ENCODE measurements around the gene WBP11.

The WBP11 gene

DNA sequence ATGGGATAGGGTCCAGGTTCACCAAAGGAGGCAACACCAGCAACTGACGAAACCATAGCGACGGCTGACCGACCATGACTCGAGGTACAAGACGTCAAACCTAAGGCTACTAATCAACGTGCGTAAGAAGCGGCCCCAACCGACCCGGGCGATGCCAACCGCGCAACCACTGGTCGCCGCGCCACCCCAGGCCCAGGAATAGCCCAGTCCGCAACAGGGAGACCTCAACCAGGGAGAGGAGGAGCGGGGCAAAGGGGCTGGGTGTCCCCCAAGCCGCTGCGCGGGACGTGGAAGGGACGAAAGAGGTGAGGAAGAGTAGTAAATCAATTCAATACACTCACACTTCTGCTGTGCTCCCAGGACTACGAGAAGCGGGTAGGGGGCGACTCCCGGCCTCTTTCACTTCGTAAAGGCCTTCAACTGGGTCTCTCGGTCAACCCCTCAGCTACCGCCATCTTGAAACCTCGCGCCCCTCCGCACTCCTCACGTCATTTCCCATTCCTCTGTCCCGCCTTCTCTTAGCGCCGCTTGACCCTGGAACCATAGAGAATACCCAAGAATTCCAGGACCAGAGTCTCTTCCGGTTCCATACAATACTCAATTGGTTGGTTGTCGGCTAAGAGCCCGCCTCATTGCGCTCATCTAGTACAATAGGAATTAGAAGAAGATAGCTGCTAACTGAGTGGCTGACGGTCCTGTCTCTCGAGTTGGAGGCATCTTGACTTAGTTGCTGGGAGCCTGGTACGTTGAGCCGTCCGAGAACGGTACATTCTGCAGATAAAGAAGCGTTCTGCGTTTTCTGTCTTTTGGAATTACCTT, at the start of gene WBP11, which contains the start of gene C12orf60:
WBP11 (minus strand) TSS at position 468 of the 819 bp plus-strand sequence. CDS start 2,095 bp downstream, outside the sequence.
C12orf60 (plus strand) TSS at position 660 of the 819 bp plus-strand sequence. CDS start 19,266 bp downstream, outside the sequence.
- DNase-seq: peak; percentile 98

DNA sequence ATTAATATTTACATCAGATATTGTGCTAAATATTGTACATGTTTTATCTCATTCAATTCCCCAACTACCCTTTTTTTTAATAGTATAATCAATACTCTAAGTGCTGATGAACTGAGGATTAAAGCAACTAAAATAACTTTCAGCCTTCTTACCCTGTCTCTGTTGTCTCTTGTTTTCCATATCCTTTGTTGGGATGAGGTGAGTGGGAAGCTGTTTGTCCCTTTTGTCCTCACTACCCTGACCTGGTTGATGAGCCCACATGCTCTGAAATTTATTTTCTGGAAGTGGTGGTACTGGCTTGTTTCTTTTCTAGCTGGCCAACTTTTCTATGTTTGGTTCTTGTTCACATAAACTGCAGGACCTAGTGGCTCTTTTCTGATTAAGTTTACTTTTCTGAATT, 49.6 kb upstream of the WBP11 start:
- DNase-seq: no peak

DNA sequence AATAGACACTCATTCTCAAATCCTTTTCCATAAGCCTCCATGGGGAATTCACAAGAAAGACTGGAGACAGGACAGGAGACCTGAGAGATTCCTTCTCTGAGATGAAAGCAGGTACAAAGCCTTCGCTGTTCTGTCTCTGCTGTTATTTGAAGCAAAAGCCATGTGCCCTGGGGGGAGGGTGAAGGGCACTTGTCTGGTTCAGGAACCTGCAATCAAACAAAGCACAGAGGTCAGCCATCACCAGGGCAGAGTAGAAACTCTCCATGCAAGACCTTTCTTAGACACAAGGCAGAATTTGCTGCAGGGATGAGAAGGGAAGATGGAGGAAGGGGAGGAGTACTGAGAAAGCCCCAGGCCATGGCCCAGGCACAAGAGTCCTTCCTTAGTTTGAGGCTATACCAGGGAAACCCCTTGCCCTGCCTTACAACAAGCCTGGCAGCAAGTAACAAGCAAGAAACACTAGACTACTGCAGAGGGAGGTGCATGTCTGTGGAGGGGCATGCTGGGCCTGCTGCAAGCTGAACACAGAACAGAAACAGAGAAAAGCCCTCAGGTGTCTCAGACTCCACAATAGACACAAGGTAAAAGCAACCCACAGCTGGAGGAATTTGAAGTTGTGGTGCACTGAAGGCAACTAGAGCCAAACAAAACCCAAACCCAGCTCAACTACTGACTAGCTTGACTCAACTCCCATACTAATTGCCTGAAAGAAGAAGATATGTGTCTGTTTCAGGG, 47.8 kb upstream of the WBP11 start:
- no peak for DNase-seq

DNA sequence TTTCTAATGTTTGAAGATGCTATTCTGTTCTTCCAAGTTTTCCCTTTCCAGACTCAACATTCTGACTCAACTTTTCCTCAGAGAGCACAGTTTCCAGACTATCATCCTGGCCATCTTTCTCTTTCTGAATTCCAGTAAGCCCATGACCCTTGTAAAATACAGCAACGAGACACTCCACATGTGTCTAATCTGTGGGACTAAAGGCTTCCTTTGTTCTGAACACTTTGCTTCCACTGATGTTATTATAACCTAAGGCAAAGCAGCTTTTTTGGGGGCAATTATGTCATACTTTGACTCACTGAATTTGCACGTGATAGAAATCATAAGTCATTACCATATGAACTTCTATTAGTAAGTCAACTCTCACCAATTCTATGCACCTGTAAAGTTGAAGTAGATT, 46.4 kb upstream of the WBP11 start:
- no peak for DNase-seq

DNA sequence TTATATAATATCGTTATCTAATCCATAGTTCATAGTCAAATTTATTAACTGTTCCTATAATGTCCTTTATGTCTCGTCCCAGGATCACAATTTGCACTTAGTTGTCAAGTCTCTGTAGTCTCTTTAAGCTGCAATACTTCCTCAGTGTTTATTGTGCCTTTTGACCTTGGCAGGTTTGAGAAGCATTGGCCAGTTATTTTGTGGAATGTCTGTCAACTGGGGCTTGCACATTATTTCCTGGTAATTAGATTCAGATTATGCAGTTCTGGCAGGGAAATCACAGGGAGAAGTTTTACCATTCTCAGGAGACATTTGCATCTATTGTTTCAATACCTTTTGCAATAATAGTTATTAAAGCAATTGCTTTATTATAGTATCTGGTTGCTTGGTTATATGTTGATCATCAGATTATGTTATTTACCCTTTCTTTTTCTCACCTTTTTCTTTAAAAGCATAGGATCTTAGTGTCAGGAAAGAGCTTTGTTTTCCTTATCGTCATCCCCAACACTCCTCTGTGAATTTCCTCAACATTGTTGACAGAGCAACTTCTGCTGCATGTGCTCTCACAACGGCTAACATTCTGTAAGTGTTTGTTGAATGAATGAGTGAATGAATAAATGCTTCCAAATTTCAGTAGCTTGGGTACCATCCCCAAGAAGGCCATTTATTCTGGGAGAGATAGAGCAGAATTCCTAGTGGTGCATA, 43.8 kb upstream of the WBP11 start:
- no peak for DNase-seq

DNA sequence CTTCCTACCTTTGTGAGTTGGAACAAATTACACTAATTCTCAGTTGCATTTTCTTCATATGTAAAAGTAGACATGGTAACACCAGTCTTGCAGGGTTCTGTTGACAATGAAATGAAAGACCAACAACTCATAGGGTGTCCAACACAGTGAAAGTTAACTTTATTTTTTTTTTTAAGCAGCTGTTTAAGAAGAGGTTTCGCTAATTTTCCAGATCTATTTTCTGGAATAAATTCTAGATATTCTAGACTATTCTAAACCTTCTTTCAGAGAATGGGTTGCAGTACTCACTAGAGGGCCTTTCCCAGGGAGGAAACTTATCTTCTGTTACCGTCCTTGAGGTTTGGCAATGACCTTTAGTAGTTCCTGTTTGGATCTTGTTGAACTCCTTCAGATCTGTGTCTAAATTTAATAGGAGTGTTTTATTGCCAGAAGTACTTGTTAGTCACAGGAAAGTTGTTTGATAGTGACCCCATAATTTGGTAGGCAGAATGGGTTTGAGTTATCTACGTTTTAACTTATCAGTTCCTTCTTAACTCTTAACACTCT, 42.8 kb upstream of the WBP11 start:
- DNase-seq: no peak

DNA sequence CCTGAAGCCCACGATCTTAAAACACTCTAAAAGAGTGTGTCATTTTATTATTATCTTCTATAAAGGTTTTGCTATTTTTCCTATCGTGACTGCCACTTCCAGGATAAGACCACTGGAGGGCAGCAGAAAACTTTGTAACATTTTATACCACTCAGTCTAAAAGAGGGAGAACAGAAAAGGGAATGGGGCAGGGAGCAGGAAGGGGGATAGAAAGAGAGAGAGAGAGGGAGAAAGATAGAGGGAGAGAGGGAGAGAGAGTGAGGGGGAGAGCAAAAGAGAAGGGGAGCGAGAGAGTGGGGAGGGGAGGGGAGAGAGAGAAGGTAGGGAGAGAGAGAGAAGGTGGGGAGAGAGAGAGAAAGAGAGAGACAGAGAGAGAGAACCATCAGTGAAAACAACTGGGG, 42.1 kb upstream of the WBP11 start:
- DNase-seq: peak; percentile 45

DNA sequence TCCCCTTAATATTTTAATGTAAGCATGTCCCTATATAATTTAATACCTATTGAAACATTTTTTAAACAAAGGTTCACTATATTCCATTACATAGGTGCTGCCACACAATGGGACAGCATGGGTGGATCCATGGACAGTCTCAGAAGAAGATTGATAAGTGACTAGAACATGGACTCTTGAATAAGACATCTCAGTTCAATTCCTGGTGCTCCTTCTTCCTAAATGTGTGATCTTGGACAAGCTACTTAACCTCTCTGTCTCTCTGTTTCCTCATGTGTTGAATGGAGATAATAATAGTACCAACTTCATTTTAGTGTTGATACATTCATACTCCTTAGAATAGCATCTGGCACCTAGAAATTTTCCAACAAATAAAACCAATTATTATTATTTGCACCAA, 41.1 kb upstream of the WBP11 start:
- no peak for DNase-seq

DNA sequence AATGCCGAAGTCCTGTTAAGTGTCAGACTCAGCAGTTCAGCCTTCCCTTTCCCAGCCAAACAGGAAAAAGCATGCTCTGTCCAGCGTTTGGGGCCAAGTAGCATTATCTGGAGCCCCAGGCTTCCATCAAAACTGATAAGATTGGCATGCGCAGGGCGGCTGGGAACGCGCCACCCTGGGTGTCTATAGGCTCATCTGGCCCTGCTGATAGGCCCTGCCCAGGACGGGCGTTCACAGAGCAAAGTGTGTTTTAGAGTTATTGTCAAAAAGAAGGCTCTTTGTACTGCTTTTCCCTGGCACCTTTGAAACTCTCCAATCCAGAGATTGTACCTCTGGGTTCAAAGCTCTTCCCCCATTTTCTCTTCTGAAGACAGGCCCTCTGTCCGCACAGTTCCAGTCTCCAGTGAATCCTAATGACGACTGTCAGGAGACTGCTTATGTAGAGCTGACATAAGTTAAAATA, 40.2 kb upstream of the WBP11 start, which contains the start of gene ART4:
ART4 (minus strand) TSS at position 102 of the 463 bp plus-strand sequence. CDS start 413 bp downstream, outside the sequence.
- DNase-seq: no peak

DNA sequence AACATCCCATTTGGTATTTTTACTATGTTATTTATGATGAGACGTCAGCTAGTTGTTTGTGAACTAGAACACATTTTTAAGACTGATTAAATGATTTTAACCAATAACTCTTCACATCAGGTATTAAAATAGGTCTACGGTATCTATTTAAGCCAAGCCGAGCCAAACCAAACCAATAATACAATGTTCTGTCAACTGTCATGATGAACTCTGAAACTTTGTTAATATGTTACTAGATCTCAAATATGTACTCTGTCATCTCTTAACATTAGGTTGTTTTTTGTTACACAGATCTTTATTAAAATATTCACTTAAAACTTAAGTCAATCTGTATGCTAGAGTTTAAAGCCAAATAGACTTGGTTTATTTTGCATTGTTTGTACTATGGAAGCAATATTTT, 39.0 kb upstream of the WBP11 start:
- DNase-seq: no peak

DNA sequence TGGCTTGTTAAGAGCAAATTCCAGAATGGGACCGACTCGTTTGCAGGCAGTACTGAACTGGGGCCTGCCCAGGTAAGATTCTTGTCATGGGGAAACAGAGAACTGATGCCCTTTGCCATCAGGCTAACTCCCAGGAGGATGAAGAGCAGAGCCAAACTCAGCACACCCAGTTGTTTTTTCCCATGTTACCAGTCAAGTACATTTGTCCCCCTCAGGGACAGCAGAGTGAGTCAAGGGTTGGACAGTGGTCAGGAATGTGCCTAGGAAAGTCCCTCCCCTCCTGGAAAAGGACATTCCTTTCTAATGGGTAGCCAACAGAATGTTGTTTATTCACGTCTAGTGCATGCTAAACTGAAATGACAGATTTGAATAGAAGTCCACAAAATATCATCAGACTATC, 38.5 kb upstream of the WBP11 start:
- DNase-seq: no peak

DNA sequence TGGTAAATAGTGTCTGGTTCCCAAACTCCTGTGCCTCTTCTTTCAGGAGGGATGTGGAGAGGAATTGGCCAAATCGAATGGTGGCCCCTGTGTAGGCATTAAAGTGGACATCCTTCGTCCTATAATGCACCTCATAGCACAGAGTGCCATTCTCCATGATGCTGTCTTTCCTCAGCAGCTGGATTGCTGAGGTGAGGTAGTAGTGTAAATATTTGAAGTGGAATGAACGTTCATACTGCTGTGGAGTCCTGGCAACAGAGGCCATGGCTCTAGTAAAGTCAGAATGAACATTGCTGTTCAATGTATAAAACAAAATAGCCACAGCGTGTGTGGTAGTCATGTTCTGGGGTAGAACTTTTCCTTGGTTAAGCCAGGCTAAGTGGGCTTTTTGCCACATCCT, 37.3 kb upstream of the WBP11 start:
- no peak for DNase-seq

DNA sequence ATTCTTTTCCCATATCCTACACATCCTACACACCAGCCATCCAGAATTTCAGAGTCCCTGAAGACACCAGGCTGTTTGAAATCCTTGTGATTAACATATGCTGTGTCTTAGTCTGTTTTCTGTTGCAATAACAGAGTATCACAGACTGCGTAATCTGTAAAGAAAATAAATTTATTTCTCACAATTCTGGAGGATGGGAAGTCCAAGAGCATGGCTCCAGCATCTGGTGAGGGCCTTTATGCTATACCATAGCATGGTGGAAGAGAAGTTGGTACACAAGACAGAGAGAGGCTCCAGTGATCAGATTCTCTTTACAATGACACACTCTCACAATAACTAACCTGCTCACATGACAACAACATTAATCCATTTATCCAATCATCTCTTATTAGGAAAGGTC, 36.0 kb upstream of the WBP11 start:
- no peak for DNase-seq

DNA sequence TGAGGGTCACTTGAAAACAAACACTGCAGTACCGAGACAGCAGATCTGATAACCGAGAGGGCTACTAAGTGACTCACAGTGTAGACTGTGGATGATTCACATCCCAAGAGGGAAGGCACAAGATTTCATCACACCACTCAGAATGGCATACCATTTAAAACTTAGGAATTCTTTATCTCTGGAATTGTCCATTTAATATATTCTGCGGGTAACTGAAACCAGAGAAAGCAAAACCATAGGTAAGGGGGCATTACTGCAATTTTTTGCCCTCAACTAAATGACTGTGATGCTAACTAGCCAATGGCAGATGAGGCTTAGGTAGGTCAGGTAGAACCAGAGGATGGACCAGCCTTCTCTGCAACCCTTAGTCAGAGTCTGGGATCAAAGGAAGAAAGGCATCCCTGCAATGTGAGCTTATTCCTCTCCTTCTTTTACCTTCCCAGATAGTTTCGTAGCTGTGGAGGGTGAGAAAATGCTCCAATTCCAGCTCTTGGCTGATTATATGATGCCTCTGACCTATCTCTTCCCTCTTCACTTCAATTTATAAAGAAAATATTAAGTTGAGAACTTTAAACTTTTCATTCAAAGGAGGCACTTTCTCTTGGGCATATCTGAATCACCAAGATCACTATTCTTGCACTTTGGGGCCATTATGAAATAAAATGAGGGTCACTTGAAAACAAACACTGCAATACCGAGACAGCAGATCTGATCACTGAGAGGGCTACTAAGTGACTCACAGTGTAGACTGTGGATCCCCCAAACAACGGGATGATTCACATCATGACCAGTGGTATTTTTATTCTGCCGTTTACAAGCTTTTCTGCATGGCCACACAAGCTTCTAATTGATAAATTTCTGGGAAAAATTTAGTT, 33.3 kb upstream of the WBP11 start:
- DNase-seq: no peak

DNA sequence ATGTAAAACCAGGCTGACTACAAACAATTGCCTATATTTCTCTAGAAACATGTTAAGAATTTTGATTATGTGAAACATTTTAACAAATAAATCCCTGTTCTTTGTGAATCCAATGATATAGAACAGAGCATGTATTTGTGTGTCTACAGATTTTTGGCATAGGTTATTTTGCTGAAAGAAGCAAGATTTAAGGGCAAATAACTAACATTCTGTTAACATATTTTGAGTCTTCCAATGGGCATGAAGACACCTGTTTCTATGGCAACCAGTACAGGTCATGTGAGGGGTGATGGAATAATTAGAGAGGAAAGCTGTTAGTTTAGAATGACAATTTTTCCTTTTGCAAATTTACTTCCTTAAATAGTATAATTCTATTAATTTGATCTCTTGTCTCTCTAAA, 31.2 kb upstream of the WBP11 start:
- DNase-seq: no peak

DNA sequence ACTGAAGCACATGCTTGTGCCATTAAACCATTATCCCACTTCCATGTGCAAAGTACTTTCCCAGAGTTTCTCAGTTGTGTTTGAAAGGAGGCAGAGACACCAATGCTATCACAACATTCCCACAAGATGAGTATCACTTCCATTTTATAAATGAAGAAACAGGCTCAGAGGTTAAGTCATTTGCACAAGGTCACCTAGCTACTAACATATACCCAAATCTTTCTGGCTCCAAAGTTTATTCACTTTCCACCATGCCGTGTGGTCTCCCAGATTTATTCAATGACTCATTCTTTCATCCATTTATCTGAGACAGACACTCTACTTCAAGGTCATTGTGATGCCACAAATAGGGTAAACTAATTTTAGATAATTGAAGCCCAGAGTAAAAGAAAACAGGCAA, 30.7 kb upstream of the WBP11 start:
- DNase-seq: no peak

DNA sequence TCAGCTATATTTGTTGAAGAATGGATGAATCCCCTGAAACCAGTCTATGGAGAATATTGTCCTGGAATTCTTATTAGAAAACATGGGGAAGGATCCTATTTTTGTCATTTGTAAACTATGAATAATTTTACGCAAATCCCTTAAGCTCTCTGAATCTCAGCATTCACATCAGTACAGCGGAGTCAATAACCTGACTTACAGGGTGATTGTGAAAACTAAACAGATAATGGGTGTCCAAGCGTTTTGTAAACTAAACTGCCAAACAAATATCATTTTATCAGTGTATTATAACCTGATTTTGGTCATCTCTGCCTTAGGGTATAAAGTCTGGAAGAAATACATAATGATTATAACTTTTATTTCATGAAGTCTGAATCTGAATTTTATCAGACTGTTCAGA, 30.1 kb upstream of the WBP11 start:
- DNase-seq: no peak

DNA sequence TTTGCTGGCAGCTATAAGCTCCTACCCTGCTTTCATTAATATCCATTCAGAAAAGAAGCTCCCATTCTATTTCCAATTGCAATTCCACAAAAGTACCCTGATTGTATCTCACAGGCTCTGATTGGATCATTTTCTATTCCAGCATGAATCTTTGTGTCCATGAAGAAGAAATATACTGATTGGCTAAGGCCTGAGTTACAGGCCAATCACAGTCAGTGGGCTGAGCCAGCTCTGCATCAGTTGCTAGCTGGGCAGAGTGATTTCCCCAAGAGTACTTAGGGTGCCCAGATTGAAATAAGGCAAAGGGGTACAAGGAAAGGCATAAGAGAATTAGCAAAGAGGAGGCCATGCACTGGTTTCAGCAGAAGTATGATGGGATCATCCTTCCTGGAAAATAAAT, 25.6 kb upstream of the WBP11 start:
- peak; percentile 7 for DNase-seq

DNA sequence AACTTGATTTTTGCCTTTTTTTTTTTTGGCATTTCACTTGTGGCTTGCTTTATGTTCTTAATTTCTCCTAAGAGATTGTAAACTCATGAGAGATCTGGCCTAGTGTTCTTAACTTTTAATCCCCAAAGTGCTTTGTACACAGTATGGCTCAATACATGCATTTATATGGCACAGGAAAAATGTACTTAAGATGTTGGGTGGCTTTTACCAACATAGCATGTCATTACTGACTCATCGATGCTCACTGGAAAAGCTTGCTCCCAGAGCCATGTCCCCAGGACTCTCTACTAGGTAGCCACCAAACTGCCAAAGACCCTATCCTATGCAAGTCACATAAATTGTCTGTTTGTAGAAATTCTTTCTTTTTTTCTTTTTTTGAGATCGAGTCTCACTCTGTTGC, 23.8 kb upstream of the WBP11 start:
- DNase-seq: no peak

DNA sequence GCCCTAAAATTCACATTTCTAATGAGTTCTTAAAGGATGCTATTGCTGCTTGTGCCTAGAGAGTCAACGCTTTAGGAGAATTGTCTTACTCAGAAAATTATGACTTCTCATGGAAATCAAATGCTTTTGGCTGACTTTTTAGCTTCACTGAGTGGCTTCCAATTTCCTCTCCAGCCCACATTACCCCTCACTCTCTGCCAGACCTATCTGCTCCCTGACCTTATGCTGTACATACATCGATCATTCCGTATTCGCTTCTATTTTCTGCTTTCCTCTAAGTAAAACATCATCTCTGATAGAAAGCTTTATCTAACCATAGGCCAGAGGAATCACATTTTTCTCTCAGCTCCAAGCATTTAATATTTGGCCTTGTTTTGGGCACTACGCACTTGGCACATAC, 23.2 kb upstream of the WBP11 start:
- no peak for DNase-seq

DNA sequence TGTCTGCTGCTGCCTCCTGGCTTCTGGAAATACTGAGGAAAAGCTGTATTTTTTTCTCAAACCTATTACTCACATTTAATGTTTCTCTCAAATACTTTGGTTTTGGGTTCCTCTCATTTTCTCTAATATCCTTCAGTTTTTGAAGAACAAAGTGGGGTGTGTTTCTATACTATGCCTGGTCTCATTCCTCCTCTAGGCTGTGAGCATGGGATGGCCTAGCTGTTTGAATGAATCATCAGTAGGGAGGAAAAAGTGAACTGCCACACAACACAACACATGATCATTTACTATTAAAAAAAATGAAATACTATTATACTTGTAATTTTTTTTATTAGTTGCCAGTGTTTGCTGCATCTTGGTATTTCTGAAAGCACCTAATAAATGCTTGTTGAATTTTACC, 22.0 kb upstream of the WBP11 start:
- DNase-seq: no peak

DNA sequence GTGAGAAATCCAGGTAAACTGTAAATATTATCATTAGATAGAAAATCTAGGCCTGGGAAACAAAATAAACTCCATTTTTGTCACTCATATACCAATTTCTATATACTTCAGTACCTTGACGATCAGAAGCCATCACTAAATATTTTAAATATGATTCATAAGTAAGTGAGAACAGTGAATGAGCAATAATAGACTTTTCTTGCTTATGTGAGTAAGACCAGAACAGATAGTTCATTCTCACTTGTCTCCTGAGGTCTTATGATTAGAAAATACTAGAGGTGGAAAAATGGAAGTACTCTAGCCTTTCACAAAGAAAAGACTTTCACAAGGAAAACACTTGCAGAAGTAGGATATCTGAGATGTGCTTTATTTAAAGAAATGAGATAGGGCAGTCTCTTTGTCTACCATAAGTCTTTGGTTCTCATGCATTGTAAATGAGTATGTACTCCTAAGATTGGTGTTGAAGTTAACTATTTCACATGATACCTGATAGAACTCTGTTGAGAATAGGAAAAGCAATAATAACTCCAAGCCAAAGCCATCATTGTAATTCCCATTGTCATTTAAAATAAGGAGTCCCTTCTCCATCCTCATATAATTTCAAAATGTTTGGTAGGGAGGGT, 20.8 kb upstream of the WBP11 start:
- no peak for DNase-seq
